HT-29 (cell line): ENCODE results near the gene KRT78. TPM values are rescaled to one million over a fixed set of nuclear protein-coding genes. Genes with fewer than 3 reads are reported as not detected.
A peak's percentile ranks its signal among the peaks of the same experiment; 100 is the strongest.
"Not testable (repeated sequence)": the region's sequence is repeated elsewhere in the genome, so short reads cannot be mapped to it uniquely, and the experiment has no call there.

Experiments
- DNase-seq: peaks from one replicate; pipeline ENCODE4 v3.0.0-alpha.2; 2015; ENCODE audit warnings: low spot score
- total RNA-seq: library from RNA; depleted of rRNA; stranded (reverse); fragments of >200 nt; shearing (Covaris generic); gene quantifications from 2 replicates; pipeline ENCODE4 v1.2.3, GENCODE V29; 2014; rRNA removed

KRT78 gene, protein sequence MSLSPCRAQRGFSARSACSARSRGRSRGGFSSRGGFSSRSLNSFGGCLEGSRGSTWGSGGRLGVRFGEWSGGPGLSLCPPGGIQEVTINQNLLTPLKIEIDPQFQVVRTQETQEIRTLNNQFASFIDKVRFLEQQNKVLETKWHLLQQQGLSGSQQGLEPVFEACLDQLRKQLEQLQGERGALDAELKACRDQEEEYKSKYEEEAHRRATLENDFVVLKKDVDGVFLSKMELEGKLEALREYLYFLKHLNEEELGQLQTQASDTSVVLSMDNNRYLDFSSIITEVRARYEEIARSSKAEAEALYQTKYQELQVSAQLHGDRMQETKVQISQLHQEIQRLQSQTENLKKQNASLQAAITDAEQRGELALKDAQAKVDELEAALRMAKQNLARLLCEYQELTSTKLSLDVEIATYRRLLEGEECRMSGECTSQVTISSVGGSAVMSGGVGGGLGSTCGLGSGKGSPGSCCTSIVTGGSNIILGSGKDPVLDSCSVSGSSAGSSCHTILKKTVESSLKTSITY
- not detected in 2 replicates for total RNA-seq

DNA sequence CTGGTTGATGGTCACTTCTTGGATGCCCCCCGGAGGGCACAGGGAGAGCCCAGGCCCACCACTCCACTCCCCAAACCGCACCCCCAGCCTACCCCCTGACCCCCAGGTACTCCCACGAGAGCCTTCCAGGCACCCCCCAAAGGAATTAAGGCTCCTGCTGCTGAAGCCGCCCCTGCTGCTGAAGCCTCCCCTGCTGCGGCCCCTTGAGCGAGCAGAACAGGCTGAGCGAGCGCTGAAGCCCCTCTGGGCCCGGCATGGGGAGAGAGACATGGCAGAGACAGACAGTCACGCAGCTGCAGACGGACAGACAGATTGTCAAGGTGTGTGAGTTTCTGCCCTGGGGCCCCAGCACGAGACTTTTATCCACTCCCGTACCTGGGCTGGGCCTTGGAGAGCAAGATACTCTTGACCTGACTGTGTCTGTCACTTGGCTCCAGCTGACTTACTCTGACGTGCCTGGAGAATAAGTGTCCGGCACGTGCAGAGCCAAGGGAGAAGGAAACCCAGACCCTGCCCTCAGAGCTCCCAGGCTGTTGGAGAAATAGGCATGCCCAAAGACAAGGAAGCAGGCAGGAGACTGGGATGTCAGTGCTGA, at the start of gene KRT78:
TSS of gene KRT78 (minus strand) at position 334 of the 595 bp plus-strand sequence. CDS start at position 270, 64 bp downstream.
- no peak for DNase-seq

DNA sequence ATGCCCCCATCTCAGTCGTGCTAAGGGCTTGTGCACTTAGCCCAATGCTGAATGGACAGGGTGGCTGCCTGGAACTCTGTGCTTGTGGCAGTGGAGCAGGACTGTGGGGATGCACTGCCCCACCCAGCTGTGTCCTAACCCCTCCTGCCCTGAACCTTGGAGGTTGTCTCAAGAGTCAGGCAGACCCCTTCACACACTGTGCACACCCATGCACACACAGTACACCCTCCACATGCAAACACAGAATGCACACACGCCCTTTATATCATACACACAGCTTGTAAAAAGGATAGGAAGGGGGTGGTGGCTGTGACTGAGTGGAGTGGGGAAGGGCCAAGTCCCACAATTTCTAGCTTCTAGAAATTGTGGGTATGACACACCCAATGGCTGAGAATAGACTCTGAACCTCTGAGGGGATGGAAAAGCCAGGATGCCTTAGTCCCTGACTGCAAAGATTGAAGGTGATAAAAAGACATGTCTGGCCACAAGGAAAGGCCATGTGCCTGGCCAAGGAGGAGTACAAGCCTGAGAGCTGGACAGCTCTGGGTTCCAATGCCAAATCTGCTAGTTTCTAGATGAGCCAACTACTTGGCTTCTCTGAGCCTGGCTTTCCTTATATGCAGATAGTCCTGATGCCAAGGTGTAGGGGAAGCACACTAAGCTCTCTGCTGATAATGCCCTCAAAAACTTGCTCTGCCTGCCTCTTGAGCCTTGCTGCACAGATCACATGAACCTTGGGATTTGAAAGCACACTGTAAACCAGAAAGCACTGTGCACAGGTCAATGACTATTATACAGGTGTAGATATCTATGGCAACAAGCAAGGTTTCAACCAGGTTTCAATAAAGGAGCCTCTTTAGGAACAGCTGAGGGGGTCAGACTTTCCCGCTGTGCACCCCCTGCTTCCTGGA, 47.7 kb upstream of the KRT78 start:
- peak; percentile 76 for DNase-seq

DNA sequence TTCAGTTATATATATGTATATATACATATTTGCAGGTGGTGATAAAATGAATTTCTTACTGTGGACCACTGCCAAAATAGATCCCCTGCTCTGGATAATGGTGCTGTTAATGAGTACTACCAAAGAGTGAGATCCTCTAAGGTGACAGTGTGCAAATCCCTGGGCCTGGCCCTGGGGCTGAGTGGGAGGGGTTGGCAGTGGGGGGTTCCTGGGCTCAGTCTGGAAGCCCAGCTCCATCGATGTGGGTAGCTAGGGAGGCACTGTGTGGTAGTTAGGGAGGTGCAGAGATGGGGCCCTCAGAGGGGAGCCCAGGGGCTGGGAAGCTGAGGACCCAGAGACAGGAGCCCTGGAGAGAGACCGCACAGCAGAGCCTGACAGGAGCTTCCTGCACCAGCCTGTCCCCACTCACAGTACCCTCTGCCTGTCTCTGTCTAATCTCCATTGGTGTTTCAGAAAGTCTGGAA, 47.0 kb upstream of the KRT78 start:
- DNase-seq: peak; percentile 91

DNA sequence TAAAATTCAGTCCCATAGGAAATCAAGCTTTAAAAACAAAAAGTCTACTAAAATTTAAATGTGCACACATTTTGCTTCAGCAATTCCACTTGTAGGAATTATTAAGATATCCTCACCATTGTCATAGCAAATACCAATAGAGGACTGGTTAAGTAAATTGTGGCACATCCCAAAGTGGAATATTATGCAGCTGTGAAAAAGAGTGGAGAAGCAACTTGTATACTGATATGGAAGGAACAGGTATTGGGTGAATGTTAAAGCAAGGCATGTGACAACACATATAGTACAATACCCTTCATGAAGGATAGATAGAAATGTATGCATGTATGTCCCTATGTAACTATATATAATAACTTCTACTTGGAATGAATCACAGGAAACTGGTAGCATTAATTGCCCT, 44.2 kb upstream of the KRT78 start:
- peak; percentile 58 for DNase-seq

DNA sequence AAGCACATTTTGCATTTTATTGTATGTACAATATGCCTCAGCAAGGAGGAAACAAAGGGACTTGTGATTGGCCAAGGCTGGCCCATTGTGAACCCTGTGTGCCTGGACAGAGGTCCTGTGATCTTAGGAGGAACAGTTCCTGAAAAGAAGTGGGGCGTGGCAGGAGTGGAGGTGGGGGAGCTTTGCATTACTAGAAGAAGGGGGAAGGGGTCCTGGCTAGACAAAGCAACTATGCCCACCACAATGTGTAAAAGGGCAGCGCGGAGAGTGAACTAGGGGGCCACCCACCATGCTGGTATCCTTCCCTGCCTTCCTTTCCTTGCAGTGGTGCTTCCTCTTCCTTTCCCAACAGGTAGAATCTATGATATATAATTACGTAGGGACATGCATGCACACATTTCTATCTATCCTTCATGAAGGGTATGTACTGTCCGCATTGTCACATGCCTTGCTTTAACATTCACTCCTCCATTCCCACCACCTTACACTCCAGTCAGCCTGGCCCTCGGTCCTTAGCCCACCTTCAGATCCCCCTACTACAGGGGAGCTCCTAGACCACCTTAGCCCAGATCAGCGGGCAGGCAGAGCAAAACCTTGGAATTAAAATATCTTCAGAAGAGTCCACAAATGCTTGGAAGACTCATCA, 43.5 kb upstream of the KRT78 start:
- DNase-seq: peak; percentile 60

DNA sequence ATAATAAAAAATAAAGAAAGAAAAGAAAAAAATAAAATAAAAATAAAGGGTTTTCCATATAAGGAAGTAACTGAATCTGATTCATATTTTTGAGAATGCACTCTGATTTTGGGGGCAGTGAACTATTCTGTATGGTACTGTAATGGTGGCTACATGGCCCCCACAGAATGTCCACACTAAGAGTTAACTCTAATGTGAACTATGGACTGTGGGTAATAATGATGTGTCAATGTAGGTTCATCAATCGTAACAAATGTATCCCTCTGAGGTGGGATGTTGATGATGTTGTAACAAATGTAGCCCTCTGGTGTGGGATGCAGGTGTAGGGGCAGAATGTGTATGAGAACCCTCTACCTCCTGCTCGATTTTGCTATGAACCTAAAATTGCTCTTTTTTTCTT, 42.2 kb upstream of the KRT78 start:
- DNase-seq: peak; percentile 47

DNA sequence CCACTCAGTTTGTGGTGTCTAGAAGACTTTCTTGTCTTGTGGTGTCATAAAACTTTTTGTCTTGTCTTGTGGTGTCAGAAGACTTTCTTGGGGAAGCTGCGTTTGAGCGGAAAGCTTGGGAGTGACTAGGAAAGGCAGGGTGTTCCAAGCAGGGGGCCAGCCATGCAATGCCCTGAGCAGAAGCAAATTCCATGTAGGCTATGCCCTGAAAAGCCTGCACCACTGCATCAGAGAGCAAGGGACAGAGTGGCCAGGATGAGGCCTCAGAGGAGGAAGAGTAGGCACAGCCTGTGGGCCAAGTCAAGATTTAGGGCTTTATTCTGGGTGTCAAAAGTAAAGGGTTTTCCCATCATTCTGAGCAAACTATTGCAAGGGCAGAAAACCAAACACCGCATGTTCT, 41.6 kb upstream of the KRT78 start:
- DNase-seq: peak; percentile 49

DNA sequence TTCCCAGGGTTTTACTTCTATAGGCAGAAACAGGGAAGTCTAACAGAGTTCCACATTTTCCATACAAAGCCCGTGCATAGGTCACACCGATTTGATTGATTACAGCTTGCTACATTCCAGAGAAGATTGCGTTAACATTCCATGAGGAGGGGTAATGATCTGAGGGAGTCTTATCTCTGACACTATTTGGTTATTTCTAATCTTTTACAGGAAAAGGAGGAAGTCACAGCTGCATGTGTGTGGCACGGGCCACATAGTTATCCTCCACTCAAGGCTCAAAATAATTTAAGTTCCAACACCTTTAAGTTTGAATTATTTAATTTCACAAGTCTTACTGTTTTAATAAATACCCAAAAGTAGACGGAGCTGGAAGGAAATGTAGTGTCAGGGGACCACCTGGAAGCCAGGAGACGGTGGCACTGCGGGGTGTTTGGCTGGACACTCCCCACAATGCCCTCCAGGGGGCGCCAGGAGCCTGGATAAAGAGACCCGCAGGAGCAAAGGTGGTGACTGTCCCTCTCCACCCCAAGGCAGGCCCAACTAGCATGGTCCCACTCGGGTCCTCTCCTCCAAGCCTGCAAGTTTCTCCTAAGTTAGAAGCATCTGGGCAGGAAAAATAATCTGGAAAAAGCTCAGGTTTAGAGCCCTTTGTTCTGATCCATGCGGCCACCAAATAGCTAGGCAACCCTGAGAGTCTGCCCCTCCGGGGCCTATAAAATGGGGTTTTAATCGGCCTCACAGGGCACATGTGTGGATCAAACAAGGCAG, 35.9 kb upstream of the KRT78 start:
- peak; percentile 93 for DNase-seq

DNA sequence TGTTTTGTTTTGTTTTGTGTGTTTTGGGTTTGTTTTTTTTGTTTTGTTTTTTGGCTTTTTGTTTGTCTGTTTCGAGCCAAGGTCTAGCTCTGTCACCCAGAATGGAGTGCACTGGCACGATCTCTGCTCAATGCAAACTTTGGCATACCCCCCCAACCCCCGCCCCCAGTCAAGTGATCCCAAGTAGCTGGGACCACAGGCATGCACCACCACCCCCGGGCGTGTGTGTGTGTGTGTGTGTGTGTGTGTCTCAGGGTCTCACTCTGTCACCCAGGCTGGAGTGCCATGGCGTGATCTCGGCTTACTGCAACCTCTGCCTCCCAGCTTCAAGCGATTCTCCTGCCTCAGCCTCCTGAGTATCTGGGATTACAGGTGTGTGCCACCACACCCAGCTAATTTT, 31.7 kb upstream of the KRT78 start:
- not testable (repeated sequence) for DNase-seq

DNA sequence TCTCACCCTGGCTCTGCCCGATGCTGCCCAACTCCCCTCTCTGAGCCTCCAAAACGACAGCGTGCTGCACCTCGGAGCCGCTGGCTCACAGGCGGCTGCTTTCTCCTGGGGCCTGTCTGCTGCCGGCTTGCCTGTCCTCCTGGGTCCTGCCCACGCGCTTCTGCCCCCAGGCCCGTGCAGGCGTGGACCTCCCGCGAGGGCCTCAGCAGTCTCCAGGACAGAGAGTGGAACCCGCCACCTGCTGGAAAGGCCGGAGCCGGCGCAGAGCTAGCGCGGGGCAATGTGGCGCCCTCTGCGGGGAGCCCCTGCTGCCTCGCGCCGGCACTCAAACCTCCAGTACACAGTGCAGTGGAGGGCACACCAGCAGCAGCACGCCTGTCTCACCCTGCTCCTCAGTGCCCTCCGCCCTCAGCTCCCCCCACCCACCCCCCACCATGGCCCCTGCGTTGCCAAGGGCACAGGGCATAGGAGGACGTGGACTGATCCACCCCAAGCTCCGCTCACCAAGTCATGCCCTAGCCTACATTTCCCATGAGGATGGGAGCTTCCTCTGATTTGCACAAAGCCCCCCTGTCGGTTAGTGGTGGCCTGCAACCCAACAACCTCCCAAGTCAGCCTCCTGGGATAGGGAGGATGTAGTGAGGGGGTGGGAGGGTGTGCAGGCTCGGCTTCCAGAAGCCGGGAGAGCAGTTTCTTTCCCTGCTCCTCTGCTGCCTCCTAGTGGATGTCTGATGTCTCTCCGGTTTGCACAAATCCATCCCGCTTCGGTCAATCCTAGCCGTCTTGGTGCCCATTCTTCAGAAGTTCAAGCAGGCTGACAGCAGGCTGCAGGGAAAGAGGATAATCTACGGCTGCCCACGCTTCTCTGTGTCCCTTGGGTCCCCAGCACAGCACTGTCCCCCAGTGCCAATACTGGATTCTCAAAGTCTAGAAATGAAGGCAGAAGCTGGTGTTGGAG, 30.9 kb upstream of the KRT78 start:
- DNase-seq: peak; percentile 95

DNA sequence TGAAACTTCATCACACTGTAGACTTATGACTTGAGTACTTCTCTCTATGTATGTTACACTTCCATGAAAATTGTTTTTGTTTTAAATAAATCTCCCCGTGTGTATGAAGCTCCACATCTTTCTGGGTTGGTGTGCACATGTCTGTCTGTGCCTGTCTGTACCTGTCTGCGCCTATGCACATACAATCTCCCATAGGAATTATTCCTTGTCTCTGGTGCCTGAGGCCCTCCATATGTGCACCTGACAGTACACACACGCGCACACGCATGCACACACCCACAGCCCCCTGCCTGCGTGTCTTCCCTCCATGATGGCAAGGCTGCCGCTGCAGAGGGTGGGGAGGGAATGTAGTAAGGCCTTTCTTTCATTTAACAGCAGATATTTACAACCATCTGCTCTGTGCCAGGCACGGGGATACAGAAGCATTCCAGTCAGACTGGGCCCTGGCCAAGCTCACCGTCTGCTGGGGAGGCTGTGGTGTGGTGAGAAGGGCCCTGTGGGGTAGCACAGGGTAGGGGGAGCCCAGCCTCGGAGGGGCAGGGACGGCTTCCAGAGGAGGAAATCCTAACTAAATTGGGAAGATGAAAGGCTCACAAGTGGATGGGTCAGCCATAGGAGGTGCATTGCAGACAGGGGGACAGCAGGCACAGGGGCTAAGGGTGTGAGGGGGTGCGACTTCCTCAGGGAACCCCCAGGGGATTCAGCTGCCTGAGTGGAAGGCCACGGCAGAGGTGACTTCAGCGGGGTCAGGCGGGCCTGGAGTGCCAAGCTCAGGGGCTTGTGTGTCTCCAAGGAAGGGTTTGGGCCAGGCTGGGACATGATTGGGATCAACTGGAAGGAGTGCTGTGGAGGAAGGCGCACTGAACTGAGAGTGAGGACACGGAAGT, 30.0 kb upstream of the KRT78 start:
- no peak for DNase-seq

DNA sequence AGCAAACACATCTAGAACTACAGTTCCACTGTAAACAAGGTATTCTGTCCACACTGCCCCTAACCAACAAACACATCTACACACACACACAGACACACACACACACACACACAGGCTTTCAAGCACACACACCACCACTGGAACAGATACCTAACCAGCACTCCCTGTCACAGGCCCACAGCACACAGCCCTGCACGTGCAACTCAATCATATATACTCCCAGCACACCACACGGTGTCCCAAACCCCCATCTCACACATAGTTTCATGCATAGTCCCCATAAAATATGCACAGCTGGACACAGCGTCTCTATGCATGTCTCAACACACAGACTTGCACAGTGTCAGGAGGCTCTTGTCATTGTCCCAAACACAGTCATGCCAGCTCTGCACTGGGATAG, 28.4 kb upstream of the KRT78 start:
- DNase-seq: no peak

DNA sequence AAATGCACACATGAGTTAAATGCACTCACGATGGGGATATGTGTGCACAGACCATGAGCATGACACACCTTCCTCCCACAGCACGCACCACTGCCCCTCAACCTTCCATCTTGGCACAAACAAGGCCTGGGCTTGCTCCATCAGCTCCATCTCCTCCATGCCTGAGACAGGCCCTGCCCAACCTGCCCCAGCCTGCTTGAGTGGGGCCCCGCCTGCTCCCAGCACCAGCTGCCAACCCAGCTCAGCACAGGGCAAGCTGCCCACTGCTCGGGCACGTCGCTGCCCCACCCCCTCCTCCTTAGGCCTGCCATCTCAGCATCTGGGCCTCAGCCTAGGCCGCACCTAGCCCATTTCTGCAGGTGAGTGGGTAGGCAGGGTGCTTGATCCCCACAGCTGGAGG, 27.6 kb upstream of the KRT78 start:
- DNase-seq: peak; percentile 1

DNA sequence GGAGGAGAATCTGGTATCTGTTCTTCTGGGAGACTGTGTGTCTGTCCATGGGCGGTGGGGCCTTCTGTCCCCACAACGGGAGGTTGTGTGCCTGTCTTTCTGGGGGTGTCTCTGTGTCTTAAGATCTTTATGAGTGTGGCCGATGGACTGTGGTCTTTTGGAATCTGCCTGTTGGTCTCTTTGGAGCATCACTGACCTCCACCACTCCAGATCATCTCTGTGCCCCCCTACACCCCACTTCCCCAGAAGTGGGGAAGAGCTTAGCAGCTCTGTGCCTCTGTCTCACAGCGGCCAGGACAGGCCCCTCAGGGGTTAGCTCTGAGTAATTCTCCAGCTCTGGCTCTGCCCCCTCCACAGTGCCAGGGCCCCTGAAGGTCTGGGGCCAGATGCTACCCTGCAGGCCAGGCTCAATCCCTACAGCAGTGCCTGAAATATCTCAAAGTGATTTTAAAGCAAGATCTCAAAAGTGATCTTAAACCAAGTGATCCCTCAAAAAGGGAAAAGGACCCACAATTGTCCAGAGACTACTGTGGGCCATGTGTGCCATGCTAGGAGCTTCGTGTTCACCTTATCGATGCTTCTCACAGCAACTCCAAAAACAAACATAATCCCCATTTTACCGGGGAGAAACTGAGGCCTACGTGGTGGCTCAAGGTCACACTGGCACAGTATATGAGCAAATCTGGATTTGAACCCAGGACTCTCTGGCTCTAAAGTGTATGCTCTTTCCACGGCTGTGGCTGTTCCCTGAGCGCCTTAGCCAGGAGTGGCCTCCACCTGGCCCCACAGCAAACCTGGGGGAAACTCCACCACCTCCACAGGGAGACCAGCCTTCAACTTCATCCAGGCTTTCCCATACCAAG, 26.0 kb upstream of the KRT78 start:
- peak; percentile 0 for DNase-seq

DNA sequence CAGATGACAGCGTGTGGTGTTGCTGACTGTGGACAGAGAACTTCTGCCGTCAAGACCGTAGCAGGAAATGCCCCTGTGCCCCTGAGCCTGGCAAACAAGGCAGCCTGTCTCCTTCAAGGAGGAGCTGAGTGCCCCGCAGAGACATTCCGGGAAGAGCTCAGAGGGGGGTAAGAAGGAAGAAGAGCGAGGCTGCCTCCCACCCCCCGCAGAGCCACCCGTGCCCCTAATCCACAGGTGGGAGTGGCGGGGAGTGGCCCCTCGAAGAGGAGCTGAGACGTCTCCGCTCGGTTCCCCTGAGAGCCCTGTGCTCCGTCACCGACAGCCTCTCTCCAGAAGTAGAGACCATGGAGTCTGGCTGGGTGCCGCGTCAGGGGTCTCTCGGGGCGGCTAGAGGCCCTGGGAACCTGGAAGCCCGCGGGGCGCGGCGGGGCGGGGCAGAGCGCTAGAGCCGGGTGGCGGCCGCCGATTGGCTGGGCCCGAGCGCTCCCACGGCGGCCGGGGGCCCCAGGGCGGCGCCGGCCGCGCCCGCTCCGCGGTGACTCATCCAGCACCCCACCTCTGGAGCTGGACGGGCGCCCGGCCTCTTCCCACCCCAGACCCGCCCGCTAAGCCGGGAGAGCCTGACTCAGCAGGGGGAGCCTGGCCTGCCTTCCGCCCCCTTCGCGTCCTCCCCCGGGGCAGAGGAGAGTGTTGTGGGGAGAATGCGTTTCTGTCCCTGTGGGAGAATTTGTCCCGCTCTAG, 25.2 kb upstream of the KRT78 start:
- DNase-seq: peak; percentile 86

DNA sequence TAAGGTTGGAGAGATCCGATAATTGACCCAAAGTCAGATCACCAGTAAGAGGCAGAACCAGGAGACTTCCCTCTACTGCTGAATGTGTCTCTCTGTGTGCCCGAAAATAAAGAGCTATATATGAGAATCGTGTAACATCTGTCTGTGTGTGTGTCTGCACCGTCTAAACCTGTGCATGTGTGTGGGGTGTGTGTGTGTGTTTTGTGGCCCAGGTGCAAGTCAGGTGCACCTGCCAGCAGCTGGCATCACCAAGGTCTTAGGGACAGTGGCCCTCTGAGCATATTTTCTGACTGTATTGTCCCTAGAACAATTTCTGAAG, 24.7 kb upstream of the KRT78 start:
- no peak for DNase-seq
